AML-193 (cell line): Measurements from ENCODE around the gene CCDC126.
"Not testable (repeated sequence)": the region's sequence is repeated elsewhere in the genome, so short reads cannot be mapped to it uniquely, and the experiment has no call there.

ENCODE experiments used
- DNase-seq, 2 experiments: peaks; one replicate each; lab custom pipeline; 2025; lab: John Stamatoyannopoulos, UW

CCDC126 gene

GRCh38 chr7:23597094-23598091 lies at the start of gene CCDC126:
TSS of gene CCDC126 (plus strand) at chr7:23597382. CDS start at chr7:23611316, 13,934 bp downstream.
- peak; percentile 61 to 72 for DNase-seq

GRCh38 chr7:23547662-23548061 lies 49.5 kb upstream of the CCDC126 start:
- DNase-seq = no peak

- DNase-seq = no peak
Measured at GRCh38 chr7:23558303-23558702, 38.9 kb upstream of the CCDC126 start.

- peak; percentile 56 to 62 for DNase-seq
Measured at GRCh38 chr7:23570592-23571200, 26.5 kb upstream of the CCDC126 start.

- DNase-seq = not testable (repeated sequence)
Measured at GRCh38 chr7:23581975-23582374, 15.2 kb upstream of the CCDC126 start.

- not testable (repeated sequence) for DNase-seq
Measured at GRCh38 chr7:23585304-23585703, 11.9 kb upstream of the CCDC126 start.

GRCh38 chr7:23586159-23586558 lies 11.0 kb upstream of the CCDC126 start:
- DNase-seq = no peak

- no peak for DNase-seq
Measured at GRCh38 chr7:23590529-23590928, 6.7 kb upstream of the CCDC126 start.

- DNase-seq = no peak
Measured at GRCh38 chr7:23593706-23594105, 3.5 kb upstream of the CCDC126 start.

- peak; percentile 79 to 89 for DNase-seq
Measured at GRCh38 chr7:23594879-23595604, 2.1 kb upstream of the CCDC126 start.

GRCh38 chr7:23598296-23598695 lies 1.1 kb downstream of the CCDC126 start:
- DNase-seq = no peak

- no peak for DNase-seq
Measured at GRCh38 chr7:23600236-23600635, 3.1 kb downstream of the CCDC126 start.

GRCh38 chr7:23603632-23604295 lies 6.6 kb downstream of the CCDC126 start:
- no peak for DNase-seq

- peak; percentile 16 to 22 for DNase-seq
Measured at GRCh38 chr7:23604296-23604640, 7.1 kb downstream of the CCDC126 start.

GRCh38 chr7:23607130-23607529 lies 9.9 kb downstream of the CCDC126 start:
- DNase-seq = no peak

- no peak for DNase-seq
Measured at GRCh38 chr7:23607866-23608265, 10.7 kb downstream of the CCDC126 start.

GRCh38 chr7:23615331-23615730 lies 18.1 kb downstream of the CCDC126 start:
- no peak for DNase-seq

GRCh38 chr7:23616593-23616992 lies 19.4 kb downstream of the CCDC126 start:
- DNase-seq = no peak

- no peak for DNase-seq
Measured at GRCh38 chr7:23617482-23617881, 20.3 kb downstream of the CCDC126 start.

GRCh38 chr7:23618241-23618640 lies 21.1 kb downstream of the CCDC126 start:
- no peak for DNase-seq

- DNase-seq = no peak
Measured at GRCh38 chr7:23619141-23619540, 22.0 kb downstream of the CCDC126 start.

GRCh38 chr7:23622506-23622925 lies 25.3 kb downstream of the CCDC126 start:
- DNase-seq = no peak
